ENCODE measurements around the gene CAPN15.
"Not testable (repeated sequence)": the region's sequence is repeated elsewhere in the genome, so short reads cannot be mapped to it uniquely, and the experiment has no call there.

Gene CAPN15

DNA sequence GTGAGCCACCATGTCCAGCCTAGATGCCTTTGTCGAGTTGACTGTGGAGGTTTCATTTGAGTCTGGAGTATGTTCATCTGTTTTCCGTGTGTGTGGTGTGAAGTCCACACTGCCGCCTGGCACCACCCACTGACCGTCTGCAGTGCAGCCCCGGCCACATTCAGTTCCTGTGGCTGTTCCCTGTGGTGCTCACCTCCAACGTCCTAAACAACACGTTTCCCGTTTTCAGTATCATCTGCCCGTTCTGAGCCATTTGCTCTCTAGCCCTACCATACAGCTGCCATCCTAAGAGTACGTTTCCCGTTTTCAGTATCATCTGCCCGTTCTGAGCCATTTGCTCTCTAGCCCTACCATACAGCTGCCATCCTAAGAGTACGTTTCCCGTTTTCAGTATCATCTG lies 20.0 kb upstream of the CAPN15 start:
- DNase-seq (ENCODE audit: low read depth) = not testable (repeated sequence)

DNA sequence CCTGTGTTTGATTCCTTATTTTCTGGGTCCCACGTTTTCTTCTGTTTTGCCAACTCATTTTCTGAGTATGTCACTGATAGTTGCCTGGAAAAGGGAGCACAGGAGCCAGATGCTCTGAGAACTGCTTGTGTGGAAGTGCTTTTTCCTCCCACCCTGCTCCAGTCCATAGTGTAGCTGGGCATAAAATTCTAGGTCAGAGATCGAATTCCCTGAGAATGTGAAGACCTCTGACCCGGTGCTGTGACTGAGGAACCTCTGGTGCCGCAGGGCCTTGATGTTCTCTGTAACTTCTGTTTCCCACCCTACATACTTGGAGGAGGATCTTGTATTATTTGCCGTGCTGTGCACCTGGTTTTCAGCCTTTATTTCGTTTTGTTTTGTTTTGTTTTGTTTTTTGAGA lies 19.5 kb upstream of the CAPN15 start:
- no peak for DNase-seq (ENCODE audit: low read depth)

DNA sequence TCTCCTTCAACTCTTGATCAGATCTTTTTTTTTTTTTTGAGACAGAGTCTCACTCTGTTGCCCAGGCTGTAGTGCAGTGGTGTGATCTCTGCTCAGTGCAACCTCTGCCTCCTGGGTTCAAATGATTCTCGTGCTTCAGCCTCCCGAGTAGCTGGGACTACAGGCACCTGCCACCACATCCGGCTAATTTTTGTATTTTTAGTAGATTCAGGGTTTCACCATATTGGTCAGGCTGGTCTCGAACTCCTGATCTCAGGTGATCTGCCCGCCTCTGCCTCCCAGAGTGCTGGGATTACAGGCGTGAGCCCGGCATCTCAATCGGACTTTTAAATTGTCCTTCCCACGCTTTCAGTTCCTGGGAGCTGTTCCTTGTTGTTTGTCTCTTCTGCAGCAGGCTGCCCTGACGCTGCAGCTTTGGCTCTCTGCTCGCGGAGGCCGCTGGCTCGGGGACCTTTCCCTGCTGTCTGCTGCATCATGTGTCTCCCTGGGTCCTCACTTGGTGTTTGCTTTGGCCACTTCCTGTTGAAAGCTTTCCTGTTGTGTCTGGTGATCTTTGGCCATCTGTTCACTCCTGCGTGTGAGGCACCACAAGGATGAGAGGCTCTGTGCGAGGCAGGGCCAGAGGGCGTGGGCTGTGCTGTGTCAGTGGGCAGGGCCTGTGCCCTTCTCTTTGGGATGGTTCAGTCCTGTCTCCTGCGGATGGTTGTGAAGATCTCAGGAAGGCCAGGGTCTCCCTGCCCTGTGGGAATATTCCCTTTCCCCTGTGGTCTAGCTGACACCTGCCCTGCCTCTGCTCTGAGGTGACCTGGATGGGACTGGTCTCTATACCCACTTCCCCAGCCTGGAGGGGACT lies 18.4 kb upstream of the CAPN15 start:
- no peak for DNase-seq (ENCODE audit: low read depth)

DNA sequence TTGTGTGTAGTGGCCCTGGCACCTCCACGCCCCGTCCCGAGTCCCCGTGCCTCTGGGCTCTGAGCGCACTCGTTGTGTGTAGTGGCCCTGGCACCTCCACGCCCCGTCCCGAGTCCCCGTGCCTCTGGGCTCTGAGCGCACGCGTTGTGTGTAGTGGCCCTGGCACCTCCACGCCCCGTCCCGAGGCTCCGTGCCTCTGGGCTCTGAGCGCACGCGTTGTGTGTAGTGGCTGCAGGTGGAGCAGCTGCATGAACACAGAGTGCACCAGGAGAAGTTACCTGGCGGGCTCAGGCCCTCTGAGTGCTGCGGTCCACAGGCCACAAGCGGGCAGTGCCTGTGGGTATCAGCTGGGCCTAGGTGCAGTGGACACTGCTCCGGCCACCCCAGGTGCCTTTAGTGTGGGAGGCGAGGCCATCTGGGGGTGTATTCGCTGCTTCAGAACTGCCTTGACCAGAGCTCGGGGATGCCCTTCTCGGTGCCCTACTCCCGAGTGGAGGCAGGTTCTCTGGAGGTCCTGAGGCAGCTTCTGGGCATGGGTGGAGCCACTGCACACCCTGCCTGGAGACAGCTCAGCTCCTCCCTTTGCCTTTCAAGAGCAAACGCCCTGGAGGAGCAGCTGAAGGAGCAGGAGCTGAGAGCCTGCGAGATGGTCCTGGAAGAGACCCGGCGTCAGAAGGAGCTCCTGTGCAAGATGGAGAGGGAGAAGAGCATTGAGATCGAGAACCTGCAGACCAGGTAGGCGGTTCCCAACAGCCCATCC lies 17.3 kb upstream of the CAPN15 start:
- no peak for DNase-seq (ENCODE audit: low read depth)

DNA sequence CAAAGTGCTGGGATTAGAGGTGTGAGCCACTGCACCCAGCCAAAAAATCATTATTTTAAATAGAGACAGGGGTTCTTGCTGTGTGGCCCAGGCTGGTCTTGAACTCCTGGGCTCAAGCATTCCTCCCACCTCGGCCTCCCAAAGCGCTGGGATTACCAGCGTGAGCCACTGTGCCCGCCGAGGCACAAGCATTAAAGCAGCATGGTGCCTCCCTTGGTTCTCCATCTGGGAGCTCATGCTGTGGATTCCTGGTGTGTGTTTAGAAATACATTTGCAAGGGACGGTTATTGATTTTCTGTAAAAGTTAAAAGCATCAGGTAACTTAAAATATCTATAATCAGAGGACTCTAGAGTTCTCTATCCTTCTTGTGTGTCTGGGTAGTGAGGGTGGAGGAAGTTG lies 14.7 kb upstream of the CAPN15 start:
- no peak for DNase-seq (ENCODE audit: low read depth)

DNA sequence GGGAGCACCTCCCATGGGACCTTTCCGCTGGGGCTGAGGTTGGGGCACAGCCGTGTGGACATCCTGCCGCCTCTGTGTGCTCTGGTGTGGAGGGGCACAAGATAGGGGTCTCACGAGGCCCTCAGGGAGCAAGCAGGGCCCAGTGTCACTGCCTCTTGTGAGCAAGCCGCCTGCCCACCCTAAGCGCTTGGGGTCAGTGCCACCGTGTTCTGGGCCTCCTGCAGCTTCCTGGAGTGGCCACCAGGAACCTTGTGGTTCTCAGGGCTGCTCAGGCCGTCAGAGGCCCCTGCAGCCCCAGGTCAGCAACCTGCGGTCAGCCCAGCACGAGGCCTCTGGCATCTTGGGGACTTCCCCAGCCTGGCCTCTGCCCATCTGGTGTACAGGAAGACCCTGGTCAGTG lies 13.6 kb upstream of the CAPN15 start:
- DNase-seq (ENCODE audit: low read depth) = no peak

DNA sequence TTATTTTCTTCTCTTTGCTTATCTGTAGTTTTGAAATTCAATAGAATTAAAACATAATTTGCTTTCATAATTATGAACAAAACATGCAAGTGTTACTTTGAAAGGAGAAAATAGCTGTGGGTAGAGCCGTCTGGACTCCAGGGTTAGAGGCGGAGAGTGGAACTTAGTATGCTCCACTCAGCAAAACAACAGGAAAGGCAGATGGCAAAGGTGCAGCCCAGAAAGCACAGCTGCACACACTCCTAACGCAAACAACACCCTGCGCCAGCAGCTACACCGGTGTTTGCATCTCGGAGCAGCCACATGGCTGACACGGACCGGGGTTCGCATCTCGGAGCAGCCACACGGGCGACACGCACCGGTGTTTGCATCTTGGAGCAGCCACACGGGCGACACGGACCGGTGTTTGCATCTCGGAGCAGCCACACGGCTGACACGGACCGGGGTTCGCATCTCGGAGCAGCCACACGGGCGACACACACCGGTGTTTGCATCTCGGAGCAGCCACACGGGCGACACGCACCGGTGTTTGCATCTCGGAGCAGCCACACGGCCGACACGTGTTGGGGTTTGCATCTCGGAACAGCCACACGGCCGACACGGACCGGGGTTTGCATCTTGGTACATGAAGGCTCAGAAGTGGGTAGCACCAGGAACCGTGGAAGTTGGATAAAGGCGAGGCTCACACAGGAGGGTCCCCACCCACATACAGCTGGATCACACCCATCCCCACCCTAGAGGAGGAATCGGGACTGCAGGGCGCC lies 12.2 kb upstream of the CAPN15 start:
- DNase-seq (ENCODE audit: low read depth) = no peak

DNA sequence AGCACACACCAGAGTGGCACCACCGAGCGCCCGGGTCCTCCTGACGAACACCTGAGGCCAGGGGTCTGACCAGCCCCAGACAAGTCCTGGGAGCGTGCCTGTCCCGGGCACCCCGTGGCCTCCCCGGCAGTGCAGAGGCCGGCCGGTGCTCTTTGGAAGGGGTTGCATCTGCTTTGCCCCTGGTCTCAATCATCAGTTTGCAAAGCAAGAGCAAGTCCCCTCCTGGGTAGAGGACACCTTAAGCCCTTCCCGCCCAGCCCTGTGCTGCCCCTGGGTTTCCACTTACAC lies 11.6 kb upstream of the CAPN15 start:
- no peak for DNase-seq (ENCODE audit: low read depth)

DNA sequence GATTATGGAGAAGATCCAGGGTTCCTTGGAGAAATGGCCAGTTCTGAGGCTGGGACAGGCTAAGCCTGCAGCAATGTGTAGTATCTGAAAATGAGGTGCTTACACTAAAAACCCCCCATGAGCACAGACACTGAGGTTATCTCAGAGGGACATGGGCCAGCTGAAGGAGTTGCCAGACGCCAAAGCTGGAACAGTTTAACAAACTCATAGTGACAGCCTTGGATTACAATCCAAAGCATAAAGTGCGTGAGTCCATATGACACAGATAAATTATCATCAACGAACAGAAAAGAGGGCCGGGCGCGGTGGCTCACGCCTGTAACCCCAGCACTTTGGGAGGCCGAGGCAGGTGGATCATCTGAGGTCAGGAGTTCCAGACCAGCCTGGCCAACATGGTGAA lies 11.2 kb upstream of the CAPN15 start:
- DNase-seq (ENCODE audit: low read depth) = no peak

DNA sequence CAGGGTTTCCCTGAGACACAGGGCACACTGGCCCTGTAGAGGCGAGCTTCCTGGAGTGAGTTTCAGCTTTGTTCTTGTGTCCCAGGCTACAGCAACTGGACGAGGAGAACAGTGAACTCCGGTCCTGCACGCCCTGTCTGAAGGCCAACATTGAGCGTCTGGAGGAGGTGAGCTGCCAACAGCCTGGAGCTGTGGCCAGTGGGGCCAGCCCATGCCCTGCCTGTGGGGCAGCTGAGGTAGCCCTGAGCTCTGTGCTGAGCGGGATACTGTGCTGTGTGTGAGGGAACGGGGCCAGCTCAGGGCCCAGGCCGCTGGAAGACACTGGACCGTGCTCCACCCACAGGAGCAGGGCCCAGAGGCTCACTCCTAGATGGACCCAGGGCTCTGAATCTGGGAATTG lies 8.7 kb upstream of the CAPN15 start:
- no peak for DNase-seq (ENCODE audit: low read depth)

DNA sequence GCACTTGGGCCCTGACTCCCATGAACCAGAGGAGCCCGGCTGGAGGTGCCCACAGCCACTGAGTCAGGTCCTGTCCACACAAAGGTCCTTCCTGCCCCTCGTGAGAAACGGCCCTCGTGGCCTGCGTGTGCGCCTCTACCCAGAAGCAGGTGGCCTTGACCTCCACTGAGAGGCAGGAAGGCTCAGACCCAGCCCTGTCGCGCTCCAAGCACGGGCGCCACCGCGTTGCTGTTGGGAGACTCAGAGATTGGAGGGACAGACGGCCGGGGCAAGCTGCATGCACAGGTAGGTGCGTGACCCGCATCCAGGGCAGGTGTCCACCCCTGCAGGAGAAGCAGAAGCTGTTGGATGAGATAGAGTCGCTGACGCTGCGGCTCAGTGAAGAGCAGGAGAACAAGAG lies 8.1 kb upstream of the CAPN15 start:
- no peak for DNase-seq (ENCODE audit: low read depth)

DNA sequence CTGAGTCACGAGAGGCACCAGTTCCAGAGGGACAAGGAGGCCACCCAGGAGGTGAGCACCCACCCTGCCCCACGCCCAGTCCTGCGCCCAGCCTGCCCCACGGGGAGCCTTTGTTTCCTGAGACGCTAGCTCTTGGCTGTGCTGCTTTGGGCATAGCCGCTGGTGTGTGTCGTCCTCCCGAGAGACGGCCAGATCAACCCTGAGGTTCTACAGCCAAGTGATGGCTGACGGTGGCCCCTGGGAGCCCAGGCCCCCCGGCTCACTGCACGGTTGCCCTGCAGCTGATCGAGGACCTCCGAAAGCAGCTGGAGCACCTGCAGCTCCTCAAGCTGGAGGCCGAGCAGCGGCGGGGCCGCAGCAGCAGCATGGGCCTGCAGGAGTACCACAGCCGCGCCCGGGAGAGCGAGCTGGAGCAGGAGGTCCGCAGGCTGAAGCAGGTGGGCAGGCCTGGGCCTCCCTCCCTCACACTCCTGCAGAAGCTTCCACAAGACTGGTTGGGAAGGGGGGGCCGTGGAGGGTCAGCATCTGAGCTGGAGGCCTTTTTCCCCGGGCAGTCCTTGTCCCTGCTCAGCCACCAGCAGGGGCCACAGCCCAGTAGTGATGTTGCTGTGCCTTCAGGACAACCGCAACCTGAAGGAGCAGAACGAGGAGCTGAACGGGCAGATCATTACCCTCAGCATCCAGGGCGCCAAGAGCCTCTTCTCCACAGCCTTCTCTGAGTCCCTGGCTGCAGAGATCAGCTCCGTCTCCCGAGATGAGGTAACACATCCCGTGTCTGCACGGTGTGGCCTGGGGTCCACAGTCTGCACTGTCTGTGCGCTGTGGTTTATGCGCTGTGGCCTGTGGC lies 7.4 kb upstream of the CAPN15 start:
- no peak for DNase-seq (ENCODE audit: low read depth)

DNA sequence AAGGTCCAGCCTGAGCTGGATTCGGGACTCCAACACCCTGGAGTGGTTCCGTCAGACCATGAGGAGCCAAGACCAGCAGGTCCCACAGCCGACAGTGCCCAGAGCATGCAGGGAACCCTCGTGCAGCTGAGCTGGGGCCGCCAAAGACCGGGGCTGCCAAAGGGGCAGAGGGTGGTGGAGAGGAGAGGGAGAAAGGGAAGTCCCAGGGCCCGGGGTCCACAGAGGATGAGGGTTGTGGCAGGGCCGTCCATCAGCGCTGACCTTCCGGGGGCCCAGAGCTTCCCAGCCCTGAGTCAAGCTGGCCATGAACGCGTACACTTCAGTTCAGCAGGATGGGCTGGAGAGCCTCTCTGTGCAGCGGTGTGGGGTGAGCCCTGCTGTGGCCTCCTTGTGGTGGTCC lies 6.7 kb upstream of the CAPN15 start:
- no peak for DNase-seq (ENCODE audit: low read depth)

DNA sequence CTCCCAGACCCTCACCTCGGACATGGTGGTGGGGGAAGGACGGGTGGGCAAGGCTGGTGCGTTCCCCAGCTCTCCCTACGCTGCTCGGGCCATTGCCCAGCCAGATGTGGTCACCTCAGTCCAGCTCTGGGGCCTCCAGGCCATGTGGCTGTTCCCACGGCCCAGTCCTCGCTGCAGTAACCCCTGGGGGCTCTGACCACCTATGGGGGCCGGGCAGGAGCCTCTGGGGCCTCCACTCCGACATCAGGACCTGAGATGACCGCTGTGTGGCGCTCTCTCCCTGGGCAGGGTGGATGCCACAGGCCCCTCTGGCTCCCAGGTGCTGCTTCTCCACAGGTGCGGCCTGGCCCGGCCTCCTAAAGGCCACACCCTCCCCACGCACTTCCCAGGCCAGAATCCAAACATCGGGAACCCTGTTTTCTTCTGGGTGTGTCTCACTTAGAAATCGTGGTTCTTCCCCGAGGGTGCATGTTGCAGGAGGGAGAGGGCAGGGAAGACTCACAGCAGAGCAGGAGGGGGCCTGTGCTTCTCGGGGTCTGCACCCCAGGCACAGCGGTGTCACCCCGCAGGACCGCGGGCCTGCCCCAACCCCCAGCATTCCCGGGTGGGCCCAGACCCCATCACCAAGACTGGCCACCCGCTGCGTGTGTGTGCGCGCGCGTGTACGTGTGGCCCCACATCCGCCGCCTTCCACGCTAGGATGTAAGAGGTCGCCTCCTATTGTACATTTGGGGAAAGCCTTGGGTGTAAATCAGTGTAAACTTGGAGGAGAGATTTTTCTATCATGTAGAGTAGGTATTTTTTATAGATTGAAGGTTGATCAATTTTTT lies 5.9 kb upstream of the CAPN15 start:
- DNase-seq (ENCODE audit: low read depth) = no peak

DNA sequence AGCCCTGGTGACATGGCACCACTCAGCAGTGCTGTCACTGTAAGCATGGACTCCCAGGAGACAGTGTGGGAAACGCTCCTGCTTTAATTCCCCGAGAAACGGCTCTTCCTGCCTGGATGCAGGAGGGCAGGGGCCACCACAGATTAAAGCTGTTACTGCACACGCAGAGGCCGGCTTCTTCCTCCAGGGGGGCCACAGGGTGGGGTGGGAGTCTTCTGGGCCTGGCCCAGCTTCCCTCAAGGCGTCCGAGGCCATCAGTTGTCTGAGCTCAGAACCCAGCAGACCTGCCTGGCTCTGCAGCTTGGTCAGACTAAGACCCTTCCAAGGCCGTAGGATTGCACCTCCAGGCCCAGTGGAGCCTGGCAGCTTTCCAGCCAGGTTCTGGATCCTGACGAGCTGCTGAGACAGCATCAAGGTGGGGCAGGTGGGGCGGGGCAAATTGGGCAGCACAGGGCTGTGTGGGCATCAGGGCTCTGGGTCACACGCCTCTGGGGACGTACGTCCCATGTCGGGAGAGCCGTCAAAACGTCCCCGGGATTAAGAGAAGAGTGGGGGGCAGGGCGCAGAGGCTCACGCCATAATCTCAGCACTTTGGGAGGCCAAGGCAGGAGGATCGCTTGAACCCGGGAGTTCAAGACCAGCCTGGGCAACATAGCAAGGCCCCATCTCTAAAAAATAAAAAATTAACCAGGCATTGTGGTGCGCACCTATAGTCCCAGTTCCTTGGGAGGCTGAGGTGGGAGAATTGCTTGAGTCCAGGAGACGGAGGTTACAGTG lies 5.0 kb upstream of the CAPN15 start:
- DNase-seq (ENCODE audit: low read depth) = no peak

DNA sequence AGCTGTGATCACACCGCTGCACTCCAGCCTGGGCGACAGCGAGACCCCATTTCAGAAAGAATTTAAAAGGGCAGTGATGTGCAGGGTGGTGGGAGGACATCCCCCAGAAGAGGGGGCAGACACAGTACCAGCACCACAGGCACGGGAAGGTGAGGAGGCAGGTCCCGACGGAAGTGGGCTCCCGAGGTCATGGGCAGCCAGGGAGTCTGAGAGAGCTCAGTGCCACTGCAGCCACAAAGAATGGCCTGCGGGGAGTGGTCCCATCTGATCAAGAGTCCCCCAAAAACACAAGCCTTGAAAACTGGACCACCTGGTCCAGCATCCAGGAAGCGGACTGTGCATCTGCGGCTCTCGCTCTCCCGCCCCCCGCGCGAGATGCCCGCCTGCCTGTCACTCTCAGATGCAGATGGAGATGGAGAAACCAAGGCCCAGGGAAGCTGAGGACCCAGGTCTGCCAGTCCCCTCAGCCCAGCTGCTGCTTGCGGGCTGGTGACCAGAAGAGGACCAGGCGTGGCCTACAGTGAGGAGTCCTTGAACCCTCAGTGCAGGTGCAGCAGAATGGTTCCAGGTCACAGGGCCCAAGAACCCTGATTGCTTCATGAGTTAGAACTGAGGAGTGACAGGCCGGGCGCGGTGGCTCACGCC lies 4.3 kb upstream of the CAPN15 start:
- DNase-seq (ENCODE audit: low read depth) = no peak

DNA sequence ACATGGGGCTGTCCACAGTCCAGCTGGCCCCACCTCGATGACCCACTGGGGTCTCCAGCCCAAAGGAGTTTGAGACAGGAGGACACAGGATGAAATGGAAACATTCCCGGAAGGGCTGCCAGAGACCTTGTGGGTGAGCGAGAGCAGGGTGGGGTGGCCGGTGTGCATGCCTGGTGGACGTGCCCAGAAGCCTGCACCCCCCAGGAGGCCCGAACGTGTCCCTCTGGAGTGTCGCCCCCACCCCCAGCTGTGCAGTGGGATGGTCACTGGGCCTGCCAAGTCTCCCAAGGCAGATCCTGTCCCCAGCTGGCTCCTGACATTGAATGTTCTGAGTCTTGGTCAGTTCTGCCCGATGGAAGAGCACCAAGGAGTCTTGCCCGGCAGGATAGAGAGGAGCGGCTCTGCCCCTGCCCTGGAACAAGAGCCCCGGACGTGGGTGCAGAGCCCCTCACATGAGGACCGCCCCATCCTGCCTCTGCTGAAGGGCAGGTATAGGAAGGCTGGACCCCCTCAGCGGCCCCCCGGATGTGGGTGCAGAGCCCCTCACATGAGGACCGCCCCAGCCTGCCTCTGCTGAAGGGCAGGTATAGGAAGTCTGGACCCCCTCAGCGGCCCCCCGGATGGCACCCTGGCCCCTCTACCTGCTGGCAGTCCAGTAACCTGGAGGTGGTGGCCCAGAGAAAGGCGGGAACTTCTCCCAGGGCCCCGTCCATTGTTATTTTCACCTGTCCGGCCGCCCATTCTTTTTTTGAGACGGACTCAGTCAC lies 3.1 kb upstream of the CAPN15 start:
- no peak for DNase-seq (ENCODE audit: low read depth)

DNA sequence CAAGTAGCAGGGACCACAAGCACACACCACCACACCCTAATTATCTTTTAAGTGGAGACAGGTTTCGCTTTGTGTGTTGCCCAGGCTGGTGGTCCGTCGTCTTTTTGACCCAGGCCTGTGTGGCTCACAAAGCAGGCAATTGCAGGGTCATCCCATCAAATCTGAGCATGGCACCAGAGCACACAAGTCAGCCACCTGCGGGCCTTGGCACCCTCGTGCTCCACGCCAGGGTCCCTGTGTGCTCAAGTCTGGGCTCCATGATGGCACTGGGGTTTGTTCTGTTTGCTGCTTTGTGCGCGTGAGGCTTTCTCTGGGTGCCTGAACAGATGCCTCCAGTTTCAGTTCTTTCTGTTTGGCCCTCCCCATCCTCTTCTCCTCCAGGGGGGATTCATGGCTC lies 2.4 kb upstream of the CAPN15 start:
- DNase-seq (ENCODE audit: low read depth) = no peak

DNA sequence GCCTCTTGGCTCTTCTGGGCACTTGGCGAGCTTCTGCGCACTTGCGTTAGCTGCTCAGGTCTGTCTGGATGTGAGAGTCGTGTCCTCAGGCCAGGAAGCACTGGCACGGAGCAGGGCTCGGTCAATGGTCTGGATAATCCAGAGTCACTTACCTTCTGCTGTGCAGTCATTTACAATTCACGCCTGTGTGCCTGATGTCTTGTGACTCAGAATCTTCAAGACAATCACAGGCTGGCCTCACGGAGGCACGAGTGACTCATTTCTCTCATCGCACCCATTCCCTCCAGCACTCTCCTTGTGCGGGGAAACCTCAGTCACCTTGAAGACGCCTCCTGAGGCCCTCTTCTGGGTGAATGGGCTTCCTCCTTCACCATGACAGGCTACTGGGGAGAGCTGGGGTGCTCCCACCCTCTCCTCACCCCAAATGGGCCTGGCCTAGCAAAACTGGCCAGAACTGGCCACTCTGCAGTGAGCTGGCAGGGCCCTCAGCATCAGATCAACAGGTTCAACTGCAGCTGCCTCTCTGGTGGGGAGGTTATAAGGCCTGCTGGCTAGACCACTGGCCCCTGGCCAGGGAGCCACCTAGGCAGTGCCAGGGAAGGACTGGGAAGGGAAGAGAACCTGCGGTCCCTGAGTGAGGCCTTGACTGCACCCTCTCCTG lies 1.9 kb upstream of the CAPN15 start:
- DNase-seq (ENCODE audit: low read depth) = peak; percentile 60

All from non-pigmented ciliary epithelial cell (primary cell).